Neuron (in vitro differentiated cells): ENCODE results near the gene TEPSIN.
A peak's percentile ranks its signal among the peaks of the same experiment; 100 is the strongest.
"Not testable (repeated sequence)": the region's sequence is repeated elsewhere in the genome, so short reads cannot be mapped to it uniquely, and the experiment has no call there.

Source experiments
- H2AFZ ChIP-seq: one replicate; pipeline ENCODE4 v1.6.1; 2013; ENCODE audit warnings: low read depth, mild to moderate bottlenecking, inconsistent platforms, low read length, moderate library complexity
- H3K27me3 ChIP-seq: one replicate; pipeline ENCODE4 v1.6.1; 2013; ENCODE audit warnings: low read length; ENCODE audit not compliant: insufficient read depth
- H3K36me3 ChIP-seq: one replicate; pipeline ENCODE4 v1.6.1; 2013; ENCODE audit warnings: low read length; ENCODE audit not compliant: insufficient read depth
- H3K4me1 ChIP-seq: one replicate; pipeline ENCODE4 v1.6.1; 2013; ENCODE audit warnings: low read length; ENCODE audit not compliant: insufficient read depth
- H3K4me3 ChIP-seq: 2 replicates; pipeline ENCODE4 v1.5.1; 2013; ENCODE audit warnings: mild to moderate bottlenecking, low read length, moderate library complexity
- H3K9me3 ChIP-seq: one replicate; pipeline ENCODE4 v1.6.1; 2013; ENCODE audit warnings: low read length

Gene TEPSIN

DNA sequence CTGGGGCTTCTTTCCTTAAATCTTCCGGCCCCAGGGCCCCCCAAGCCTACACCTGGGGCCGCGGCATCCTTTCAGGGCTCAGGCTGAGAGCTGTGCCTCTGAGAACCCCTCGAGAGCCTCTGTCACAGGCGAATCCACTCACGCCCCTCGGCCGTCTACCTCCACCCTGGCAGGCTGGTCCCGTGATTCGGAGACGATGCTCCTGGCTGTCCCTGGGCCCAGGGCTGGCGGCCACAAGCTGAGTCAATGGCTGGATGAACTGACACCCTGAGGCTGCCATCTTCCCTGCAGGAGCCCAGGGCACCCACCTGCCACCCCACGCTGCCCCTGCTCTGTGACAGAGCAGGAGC, 4.4 kb downstream of the TEPSIN start:
- Histone ChIP-seq H3K27me3 (no peaks in the 10 kb centered on the region), H2AFZ (no peak overlapping the region), H3K4me3 (no peak overlapping the region), H3K9me3 (no peaks in the 10 kb centered on the region), H3K4me1 (peaks cover 11% of the 10 kb centered on the region), H3K36me3 (peaks cover 26% of the 10 kb centered on the region)

DNA sequence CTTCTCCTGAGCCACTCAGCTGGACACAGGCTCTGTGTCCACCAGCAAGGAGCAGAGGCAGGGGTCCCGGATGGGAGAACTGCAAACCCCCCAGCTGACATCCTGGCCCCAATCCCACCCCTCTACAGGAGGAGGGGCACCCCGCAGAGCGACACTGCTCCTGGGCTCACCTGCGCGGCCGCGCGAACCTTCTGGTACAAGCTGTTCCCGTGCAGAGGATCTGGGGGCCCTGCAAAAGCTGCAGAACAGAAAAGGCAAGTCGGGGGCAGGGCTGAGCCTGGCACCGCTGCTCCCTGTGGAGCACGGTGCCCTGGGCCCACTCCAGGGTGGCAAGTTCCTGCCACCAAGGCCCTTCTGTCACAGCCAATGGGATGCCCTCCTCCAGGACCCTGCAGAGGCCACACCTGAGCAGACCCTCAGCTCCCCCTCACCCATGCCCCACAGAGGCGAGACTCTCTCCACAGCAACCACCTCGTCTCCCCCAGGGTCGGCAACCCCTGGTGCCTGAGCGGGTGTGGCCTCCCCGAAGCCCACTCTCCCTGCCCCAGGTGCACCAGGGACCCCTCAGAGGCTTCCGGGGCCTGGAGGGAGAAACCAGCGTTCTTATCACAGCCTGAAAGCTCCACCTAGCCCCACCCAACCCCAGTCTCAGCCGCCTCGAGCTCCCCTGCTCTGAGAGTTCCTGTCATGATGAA, 4.9 kb downstream of the TEPSIN start:
- peaks cover 27% of the 10 kb centered on the region for H3K36me3 ChIP-seq
- no peak overlapping the region for H2AFZ ChIP-seq
- H3K9me3 ChIP-seq: no peaks in the 10 kb centered on the region
- H3K27me3 ChIP-seq: no peaks in the 10 kb centered on the region
- peaks cover 11% of the 10 kb centered on the region for H3K4me1 ChIP-seq
- no peak overlapping the region for H3K4me3 ChIP-seq

- H3K36me3 ChIP-seq: peaks cover 31% of the 10 kb centered on the region
- H2AFZ ChIP-seq: no peak overlapping the region
- H3K27me3 ChIP-seq: no peaks in the 10 kb centered on the region
- H3K9me3 ChIP-seq: no peaks in the 10 kb centered on the region
- H3K4me3 ChIP-seq: no peak overlapping the region
- H3K4me1 ChIP-seq: peaks cover 10% of the 10 kb centered on the region
Measured at GRCh38 chr17:81233316-81233715, 5.5 kb downstream of the TEPSIN start.

GRCh38 chr17:81232616-81233241, 6.1 kb downstream of the TEPSIN start:
- Histone ChIP-seq H3K27me3 (no peaks in the 10 kb centered on the region), H3K4me1 (peaks cover 4% of the 10 kb centered on the region), H3K4me3 (no peak overlapping the region), H2AFZ (no peak overlapping the region), H3K36me3 (peaks cover 31% of the 10 kb centered on the region), H3K9me3 (no peaks in the 10 kb centered on the region)

DNA sequence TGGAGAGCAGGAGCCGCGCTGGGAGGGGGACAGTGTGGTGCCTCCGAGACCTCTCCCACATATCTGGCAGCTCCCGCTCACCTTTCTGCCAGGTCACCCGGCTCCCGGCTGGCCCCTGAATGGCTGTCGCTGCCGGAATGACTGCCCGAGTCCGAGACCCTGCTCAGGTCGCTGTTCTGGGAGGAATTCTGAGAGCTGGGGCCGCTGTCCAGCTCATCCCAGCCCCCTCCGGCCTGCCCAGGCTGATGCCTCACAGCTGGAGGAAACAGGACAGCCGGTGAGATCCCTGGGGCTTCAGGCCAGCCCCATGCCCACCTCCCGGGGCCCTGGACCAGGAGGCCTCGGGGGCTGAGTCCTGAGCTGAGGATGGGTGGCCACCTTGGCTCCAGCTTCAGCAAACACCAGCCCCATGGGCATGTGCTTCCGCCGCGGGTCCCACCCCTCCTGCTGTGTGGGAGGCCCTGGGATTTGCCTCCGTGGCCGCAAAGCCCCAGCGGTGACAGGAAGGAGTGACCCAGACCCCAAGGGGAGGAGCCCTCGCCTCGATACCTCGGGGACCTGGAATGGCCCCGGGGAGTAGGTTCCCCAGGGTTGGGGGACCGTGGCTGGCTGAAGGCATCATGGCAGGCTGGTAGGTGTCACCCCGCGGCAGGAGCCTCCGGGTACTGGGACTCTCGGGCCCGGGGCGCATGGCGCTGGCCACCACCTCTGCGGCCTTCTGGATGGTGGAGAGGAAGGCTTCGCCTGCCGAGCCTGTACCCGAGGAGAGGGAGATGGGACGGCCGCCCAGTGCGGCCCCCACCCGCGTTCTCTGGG, 6.9 kb downstream of the TEPSIN start:
- Histone ChIP-seq H3K27me3 (no peaks in the 10 kb centered on the region), H2AFZ (no peak overlapping the region), H3K36me3 (peaks cover 31% of the 10 kb centered on the region), H3K9me3 (no peaks in the 10 kb centered on the region), H3K4me3 (no peak overlapping the region), H3K4me1 (no peaks in the 10 kb centered on the region)

GRCh38 chr17:81231121-81231645, 7.7 kb downstream of the TEPSIN start:
- H3K4me1 ChIP-seq: no peaks in the 10 kb centered on the region

DNA sequence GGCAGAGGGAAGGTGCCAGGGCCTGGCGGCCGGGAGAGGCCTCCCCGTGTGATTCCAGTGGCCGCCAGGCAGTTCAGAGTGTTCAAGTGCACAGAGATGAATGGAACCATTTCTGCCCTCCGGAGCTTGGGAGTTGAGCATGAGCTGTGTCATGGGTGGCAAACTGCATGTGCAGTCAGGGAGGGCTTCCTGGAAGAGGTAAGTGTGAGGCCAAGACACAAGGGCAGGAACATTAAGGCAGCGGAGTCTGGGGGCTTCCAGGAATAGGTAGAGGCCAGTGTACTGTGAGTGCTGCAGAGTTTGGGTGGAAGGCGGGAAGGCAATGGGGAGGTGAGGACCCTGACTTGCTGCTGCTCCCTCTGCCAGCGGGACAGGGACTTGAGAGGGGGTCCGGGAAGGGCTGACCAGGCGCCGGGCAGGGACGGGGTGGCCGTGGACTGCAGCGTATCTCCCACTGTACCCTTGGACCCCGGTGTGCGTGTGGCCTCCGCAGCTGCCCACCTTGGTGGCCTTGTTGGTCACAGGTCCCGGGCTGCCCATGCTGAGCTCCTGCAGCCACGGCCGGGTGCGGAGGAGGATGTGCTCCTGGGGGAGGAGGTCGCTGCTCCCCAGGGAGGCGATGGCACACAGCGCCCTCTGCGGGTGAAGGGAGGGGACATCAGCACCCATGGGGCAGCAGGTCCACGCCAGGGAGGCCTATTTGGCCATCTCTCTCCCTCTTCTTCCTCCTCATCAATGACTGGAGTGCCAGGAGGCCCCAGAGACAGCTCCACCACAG, 8.6 kb downstream of the TEPSIN start:
- H3K4me1 ChIP-seq: no peaks in the 10 kb centered on the region
- no peaks in the 10 kb centered on the region for H3K27me3 ChIP-seq
- H2AFZ ChIP-seq: no peak overlapping the region
- peaks cover 31% of the 10 kb centered on the region for H3K36me3 ChIP-seq
- no peaks in the 10 kb centered on the region for H3K9me3 ChIP-seq
- no peak overlapping the region for H3K4me3 ChIP-seq

More at GRCh38 chr17:81231121-81231645, 7.7 kb downstream of the TEPSIN start:
- Histone ChIP-seq H3K36me3 (peaks cover 31% of the 10 kb centered on the region), H3K27me3 (no peaks in the 10 kb centered on the region), H2AFZ (no peak overlapping the region), H3K4me3 (no peak overlapping the region), H3K9me3 (no peaks in the 10 kb centered on the region)

- Histone ChIP-seq H2AFZ (no peak overlapping the region), H3K4me1 (no peaks in the 10 kb centered on the region), H3K9me3 (no peaks in the 10 kb centered on the region), H3K4me3 (no peak overlapping the region), H3K36me3 (peaks cover 31% of the 10 kb centered on the region), H3K27me3 (no peaks in the 10 kb centered on the region)
Measured at GRCh38 chr17:81229666-81229920, 9.3 kb downstream of the TEPSIN start.

DNA sequence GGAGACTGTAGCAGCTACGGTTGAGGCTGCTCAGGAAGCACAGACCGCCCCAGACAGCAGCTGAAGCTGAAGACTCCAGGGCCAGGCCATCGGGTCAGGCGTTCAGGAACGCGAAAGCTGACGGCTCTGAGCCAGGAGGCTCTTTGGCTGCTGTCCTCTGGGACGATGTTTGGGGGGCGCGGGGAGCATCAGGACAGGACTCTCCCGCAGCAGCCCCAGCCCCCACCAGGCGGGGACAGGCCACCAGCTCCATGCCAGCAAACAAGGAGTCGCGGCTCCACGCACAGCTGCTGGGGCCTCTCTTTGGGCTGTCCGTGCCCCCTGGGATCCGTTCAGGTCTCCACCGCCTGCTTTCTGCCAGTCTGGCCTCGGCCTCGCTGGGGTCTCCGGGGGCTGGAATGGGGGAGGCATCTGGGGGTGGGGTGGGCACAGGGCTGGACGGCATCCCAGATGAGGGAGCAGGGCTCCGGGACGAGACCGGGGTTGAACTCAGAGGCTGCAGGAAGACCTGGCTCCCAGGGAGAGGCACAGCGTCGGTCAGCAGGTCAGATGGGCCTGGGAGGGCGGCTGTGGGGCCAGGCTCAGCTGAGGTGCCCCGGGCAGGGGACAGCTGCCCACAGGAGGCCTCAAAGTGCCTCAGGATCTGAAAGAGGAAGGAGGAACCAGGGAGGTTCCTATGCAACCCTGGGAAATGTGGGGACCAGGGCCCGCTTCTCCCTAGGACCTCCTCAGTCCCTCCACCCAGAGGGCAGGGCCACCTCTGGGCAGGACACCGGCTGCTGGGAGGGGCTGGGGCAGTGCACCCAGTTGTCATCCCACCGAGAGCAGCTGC, 9.8 kb downstream of the TEPSIN start:
- H3K27me3 ChIP-seq: no peaks in the 10 kb centered on the region
- no peaks in the 10 kb centered on the region for H3K4me1 ChIP-seq
- no peak overlapping the region for H3K4me3 ChIP-seq
- no peak overlapping the region for H2AFZ ChIP-seq
- no peaks in the 10 kb centered on the region for H3K9me3 ChIP-seq
- H3K36me3 ChIP-seq: peaks cover 31% of the 10 kb centered on the region

DNA sequence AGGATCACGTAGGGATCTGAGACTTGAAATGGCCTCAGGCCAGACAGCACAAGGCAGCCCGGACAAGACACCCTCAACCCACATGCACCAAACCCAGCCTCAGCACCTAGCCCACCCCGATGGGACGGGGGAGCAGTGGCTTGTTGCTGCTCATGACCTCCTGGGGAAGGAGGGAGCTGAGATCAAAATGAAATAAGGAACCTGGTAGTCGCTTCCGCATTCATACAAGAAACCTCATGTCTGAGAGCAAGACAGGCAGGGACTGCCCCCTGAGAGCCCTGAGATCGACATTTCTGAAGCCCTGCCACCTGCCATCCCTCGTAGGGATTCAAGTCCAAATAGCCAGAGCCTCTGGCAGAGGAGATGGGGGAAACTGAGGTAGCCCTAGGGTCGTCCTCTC, 10.4 kb downstream of the TEPSIN start:
- Histone ChIP-seq H3K4me3 (no peak overlapping the region), H3K36me3 (peaks cover 31% of the 10 kb centered on the region), H3K27me3 (no peaks in the 10 kb centered on the region), H3K9me3 (no peaks in the 10 kb centered on the region), H2AFZ (no peak overlapping the region), H3K4me1 (peaks cover 2% of the 10 kb centered on the region)

GRCh38 chr17:81227630-81228029, 11.2 kb downstream of the TEPSIN start:
- H3K4me1 ChIP-seq, H3K4me3 ChIP-seq, H2AFZ ChIP-seq, H3K9me3 ChIP-seq, H3K27me3 ChIP-seq: not testable (repeated sequence)
- peaks cover 25% of the 10 kb centered on the region for H3K36me3 ChIP-seq

GRCh38 chr17:81223762-81224130, 15.1 kb downstream of the TEPSIN start:
- Histone ChIP-seq H3K27me3 (no peaks in the 10 kb centered on the region), H2AFZ (peak overlapping the region; percentile 58), H3K36me3 (peaks cover 15% of the 10 kb centered on the region), H3K4me3 (no peak overlapping the region), H3K9me3 (no peaks in the 10 kb centered on the region), H3K4me1 (peaks cover 15% of the 10 kb centered on the region)
